ENCODE measurements around the gene SHISA7.

The SHISA7 gene

DNA sequence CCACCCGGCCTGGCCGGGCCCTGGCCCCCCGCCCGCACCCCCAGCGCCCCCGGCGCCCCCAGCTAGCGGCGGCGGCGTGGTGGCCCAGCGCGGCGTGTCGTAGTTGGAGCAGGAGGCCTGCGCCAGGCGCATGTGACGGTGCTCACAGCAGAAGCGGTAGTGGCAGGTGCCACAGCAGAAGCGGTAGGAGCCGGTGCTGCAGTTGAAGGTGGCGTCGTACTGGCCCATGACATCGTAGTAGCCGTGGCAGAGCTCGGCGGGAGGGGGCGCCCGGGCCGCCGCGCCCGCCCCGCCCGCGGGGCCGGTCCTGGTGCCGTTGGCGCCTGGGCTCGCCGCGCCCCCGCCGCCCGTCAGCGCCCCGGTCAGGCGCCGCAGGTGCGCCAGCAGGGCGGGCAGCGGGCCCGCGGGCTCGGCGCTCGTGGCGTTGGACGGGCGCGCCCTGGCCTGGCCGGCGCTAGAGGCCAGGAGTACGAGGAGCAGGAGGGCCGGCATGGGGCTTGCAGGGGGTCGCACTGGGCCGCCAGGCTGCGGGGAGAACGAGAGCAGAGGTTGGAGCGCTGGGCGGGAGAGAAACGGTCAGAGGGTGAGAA is 633 bp downstream of the SHISA7 start:
- no peak overlapping the region for H3K9ac ChIP-seq (ENCODE audit: low read depth, low read length, poor library complexity, severe bottlenecking)
- H3K4me1 ChIP-seq (ENCODE audit: insufficient read depth, low read length, poor library complexity, severe bottlenecking), result no peaks in the 10 kb centered on the region
- no peaks in the 10 kb centered on the region for H3K79me2 ChIP-seq (ENCODE audit: insufficient read depth, low read length)
- H3K9me2 ChIP-seq (replicated peaks; ENCODE audit: low read depth, low read length), result no peaks in the 10 kb centered on the region
- H2AFZ ChIP-seq (ENCODE audit: low read length), result no peak overlapping the region
- no peaks in the 10 kb centered on the region for H3K36me3 ChIP-seq (ENCODE audit: insufficient read depth, low read length)
- H3K4me2 ChIP-seq (ENCODE audit: low read depth, low read length, poor library complexity, severe bottlenecking), result no peak overlapping the region
- TF ChIP-seq EZH2phosphoT487 (IDR thresholded peaks at IDR 0.05; ENCODE audit: borderline replicate concordance), result no peak
- TF ChIP-seq, protein P1, sequence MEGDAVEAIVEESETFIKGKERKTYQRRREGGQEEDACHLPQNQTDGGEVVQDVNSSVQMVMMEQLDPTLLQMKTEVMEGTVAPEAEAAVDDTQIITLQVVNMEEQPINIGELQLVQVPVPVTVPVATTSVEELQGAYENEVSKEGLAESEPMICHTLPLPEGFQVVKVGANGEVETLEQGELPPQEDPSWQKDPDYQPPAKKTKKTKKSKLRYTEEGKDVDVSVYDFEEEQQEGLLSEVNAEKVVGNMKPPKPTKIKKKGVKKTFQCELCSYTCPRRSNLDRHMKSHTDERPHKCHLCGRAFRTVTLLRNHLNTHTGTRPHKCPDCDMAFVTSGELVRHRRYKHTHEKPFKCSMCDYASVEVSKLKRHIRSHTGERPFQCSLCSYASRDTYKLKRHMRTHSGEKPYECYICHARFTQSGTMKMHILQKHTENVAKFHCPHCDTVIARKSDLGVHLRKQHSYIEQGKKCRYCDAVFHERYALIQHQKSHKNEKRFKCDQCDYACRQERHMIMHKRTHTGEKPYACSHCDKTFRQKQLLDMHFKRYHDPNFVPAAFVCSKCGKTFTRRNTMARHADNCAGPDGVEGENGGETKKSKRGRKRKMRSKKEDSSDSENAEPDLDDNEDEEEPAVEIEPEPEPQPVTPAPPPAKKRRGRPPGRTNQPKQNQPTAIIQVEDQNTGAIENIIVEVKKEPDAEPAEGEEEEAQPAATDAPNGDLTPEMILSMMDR (conservative IDR thresholded peaks at IDR 0.05; ENCODE audit: low read length), result no peak
- H3F3A ChIP-seq (ENCODE audit: low read depth), result no peaks in the 10 kb centered on the region
- no peaks in the 10 kb centered on the region for H4K20me1 ChIP-seq (ENCODE audit: insufficient read depth, low read length, poor library complexity, severe bottlenecking)
- no peaks in the 10 kb centered on the region for H3K9me3 ChIP-seq (ENCODE audit: insufficient read depth, low read depth, low read length)
- no peaks in the 10 kb centered on the region for H3K27me3 ChIP-seq (ENCODE audit: insufficient read depth, low read length, poor library complexity, severe bottlenecking)
- no peak overlapping the region for H3K4me3 ChIP-seq (ENCODE audit: low read length, poor library complexity, severe bottlenecking)

DNA sequence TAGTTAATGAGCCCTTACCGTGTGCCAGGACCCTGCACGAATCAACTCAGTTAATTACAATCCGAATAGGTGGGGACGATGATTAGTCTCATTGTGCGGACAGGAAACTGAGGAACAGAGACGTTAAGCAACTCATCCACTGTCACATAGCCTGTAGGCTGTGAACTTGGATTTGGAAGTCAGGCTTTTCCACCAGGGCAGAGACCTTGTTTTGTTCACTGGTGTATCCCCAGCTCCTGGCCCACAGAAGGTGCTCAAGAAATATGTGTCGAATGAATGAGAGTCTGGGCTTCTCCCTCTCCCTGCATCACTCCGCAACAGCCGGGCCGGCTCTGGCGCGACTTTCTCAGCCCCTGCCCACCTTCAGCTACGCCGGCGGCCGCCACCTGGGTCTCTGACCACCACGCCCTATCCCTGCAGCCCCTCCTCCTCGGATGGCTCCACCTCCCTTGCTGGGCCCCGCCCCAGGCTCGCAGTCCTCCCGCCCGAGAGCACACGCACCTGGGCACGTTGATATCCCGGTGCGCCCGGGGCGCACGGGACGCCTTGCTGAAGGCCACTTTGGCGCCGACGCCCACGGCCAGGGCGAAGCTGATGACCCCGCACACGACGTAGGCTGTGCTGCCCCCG is 1.3 kb downstream of the SHISA7 start:
- H3K9me2 ChIP-seq (replicated peaks; ENCODE audit: low read depth, low read length), result no peaks in the 10 kb centered on the region
- no peaks in the 10 kb centered on the region for H3K27me3 ChIP-seq (ENCODE audit: insufficient read depth, low read length, poor library complexity, severe bottlenecking)
- TF ChIP-seq, protein P1 (conservative IDR thresholded peaks at IDR 0.05; ENCODE audit: low read length), result no peak
- no peak for TF ChIP-seq EZH2phosphoT487 (IDR thresholded peaks at IDR 0.05; ENCODE audit: borderline replicate concordance)
- H2AFZ ChIP-seq (ENCODE audit: low read length), result no peak overlapping the region
- H3K4me1 ChIP-seq (ENCODE audit: insufficient read depth, low read length, poor library complexity, severe bottlenecking), result no peaks in the 10 kb centered on the region
- no peak overlapping the region for H3K9ac ChIP-seq (ENCODE audit: low read depth, low read length, poor library complexity, severe bottlenecking)
- no peak overlapping the region for H3K4me2 ChIP-seq (ENCODE audit: low read depth, low read length, poor library complexity, severe bottlenecking)
- H3K36me3 ChIP-seq (ENCODE audit: insufficient read depth, low read length), result no peaks in the 10 kb centered on the region
- no peaks in the 10 kb centered on the region for H3K9me3 ChIP-seq (ENCODE audit: insufficient read depth, low read depth, low read length)
- H3K79me2 ChIP-seq (ENCODE audit: insufficient read depth, low read length), result no peaks in the 10 kb centered on the region
- H3K4me3 ChIP-seq (ENCODE audit: low read length, poor library complexity, severe bottlenecking), result no peak overlapping the region
- no peaks in the 10 kb centered on the region for H4K20me1 ChIP-seq (ENCODE audit: insufficient read depth, low read length, poor library complexity, severe bottlenecking)
- no peaks in the 10 kb centered on the region for H3F3A ChIP-seq (ENCODE audit: low read depth)

DNA sequence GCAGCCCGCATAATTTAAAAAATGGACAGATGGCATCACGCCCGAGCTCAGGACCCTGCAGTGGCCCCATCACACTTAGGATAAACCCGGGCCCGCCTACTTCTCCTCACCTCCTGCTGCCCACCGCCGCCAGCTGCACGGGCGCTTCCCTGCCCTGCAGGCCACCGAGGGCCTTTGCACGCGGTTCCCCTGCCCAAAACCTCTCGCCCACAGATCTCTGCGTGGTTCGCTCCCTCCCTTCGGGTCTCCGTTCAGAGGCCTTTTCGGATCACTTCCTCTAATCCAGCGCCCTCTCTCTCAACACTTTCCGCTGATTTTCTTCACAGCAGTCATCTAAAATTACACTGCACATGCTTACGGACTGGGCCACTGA is 1.8 kb downstream of the SHISA7 start:
- Histone ChIP-seq H3K4me3 (ENCODE audit: low read length, poor library complexity, severe bottlenecking) (no peak overlapping the region), H3F3A (ENCODE audit: low read depth) (no peaks in the 10 kb centered on the region), H3K27me3 (ENCODE audit: insufficient read depth, low read length, poor library complexity, severe bottlenecking) (no peaks in the 10 kb centered on the region), H3K4me2 (ENCODE audit: low read depth, low read length, poor library complexity, severe bottlenecking) (no peak overlapping the region), H3K9ac (ENCODE audit: low read depth, low read length, poor library complexity, severe bottlenecking) (no peak overlapping the region), H2AFZ (ENCODE audit: low read length) (no peak overlapping the region), H3K36me3 (ENCODE audit: insufficient read depth, low read length) (no peaks in the 10 kb centered on the region), H3K9me2 (replicated peaks; ENCODE audit: low read depth, low read length) (no peaks in the 10 kb centered on the region), H3K9me3 (ENCODE audit: insufficient read depth, low read depth, low read length) (no peaks in the 10 kb centered on the region), H4K20me1 (ENCODE audit: insufficient read depth, low read length, poor library complexity, severe bottlenecking) (no peaks in the 10 kb centered on the region), H3K4me1 (ENCODE audit: insufficient read depth, low read length, poor library complexity, severe bottlenecking) (no peaks in the 10 kb centered on the region), H3K79me2 (ENCODE audit: insufficient read depth, low read length) (no peaks in the 10 kb centered on the region)
- TF ChIP-seq, protein P1 (conservative IDR thresholded peaks at IDR 0.05; ENCODE audit: low read length), result no peak
- TF ChIP-seq EZH2phosphoT487 (IDR thresholded peaks at IDR 0.05; ENCODE audit: borderline replicate concordance), result no peak
